Measurements from ENCODE around the gene TXNDC12.

Gene TXNDC12

DNA sequence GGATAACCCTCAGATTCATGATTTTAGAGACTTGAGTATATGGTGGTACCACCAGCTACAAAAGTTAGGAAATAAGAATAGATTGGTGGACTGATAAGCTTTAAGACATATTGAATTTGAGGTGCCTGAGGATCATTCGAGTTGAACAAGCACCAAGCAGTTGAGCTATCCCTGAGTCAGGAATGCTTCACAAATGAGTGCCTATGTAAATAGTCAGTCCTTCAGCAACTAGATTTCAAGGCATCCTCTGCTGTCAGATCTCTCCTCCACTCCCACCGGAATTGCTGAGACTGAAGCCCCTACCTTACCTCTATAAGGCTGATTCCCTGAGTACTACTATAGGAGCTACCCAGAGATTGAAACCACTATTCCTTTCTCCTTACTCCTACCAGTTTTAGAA is 8.2 kb upstream of the TXNDC12 start:
- Histone ChIP-seq H3K36me3 (ENCODE audit: control insufficient read depth, insufficient read depth, low read length) (peaks cover 78% of the 10 kb centered on the region), H3K4me1 (ENCODE audit: control insufficient read depth, insufficient read depth, low read length, poor library complexity, severe bottlenecking) (peaks cover 5% of the 10 kb centered on the region), H3K27ac (ENCODE audit: low read depth, low read length, severe bottlenecking) (no peak overlapping the region), H3K4me3 (ENCODE audit: extremely low read depth, insufficient read depth, low read length, poor library complexity, severe bottlenecking) (no peak overlapping the region), H3K9me3 (ENCODE audit: control insufficient read depth, low read length) (no peaks in the 10 kb centered on the region)
- 86 to 100% methylated on average over 1 to 2 of the region's 2 CpGs for WGBS, 2 experiments (ENCODE audit: insufficient coverage in 2 of 2)

GRCh38 chr1:52060822-52061221 is 5.8 kb upstream of the TXNDC12 start:
- peaks cover 63% of the 10 kb centered on the region for H3K36me3 ChIP-seq (ENCODE audit: control insufficient read depth, insufficient read depth, low read length)
- no peak overlapping the region for H3K4me3 ChIP-seq (ENCODE audit: extremely low read depth, insufficient read depth, low read length, poor library complexity, severe bottlenecking)
- no peaks in the 10 kb centered on the region for H3K9me3 ChIP-seq (ENCODE audit: control insufficient read depth, low read length)
- 90 to 95% methylated on average over 2 to 3 of the region's 4 CpGs for WGBS, 2 experiments (ENCODE audit: insufficient coverage in 2 of 2)
- H3K4me1 ChIP-seq (ENCODE audit: control insufficient read depth, insufficient read depth, low read length, poor library complexity, severe bottlenecking), result peaks cover 5% of the 10 kb centered on the region
- no peak overlapping the region for H3K27ac ChIP-seq (ENCODE audit: low read depth, low read length, severe bottlenecking)

- H3K36me3 ChIP-seq (ENCODE audit: control insufficient read depth, insufficient read depth, low read length), result peaks cover 54% of the 10 kb centered on the region
- H3K9me3 ChIP-seq (ENCODE audit: control insufficient read depth, low read length), result no peaks in the 10 kb centered on the region
- H3K4me1 ChIP-seq (ENCODE audit: control insufficient read depth, insufficient read depth, low read length, poor library complexity, severe bottlenecking), result peaks cover 5% of the 10 kb centered on the region
- H3K27ac ChIP-seq (ENCODE audit: low read depth, low read length, severe bottlenecking), result no peak overlapping the region
- H3K4me3 ChIP-seq (ENCODE audit: extremely low read depth, insufficient read depth, low read length, poor library complexity, severe bottlenecking), result no peak overlapping the region
- WGBS, 2 experiments (ENCODE audit: insufficient coverage in 2 of 2), result no CpG with 5 or more reads among the region's 1 CpG
Measured at GRCh38 chr1:52059888-52060287, 4.9 kb upstream of the TXNDC12 start.

- no peak overlapping the region for H3K27ac ChIP-seq (ENCODE audit: low read depth, low read length, severe bottlenecking)
- no peak overlapping the region for H3K4me3 ChIP-seq (ENCODE audit: extremely low read depth, insufficient read depth, low read length, poor library complexity, severe bottlenecking)
- peaks cover 5% of the 10 kb centered on the region for H3K4me1 ChIP-seq (ENCODE audit: control insufficient read depth, insufficient read depth, low read length, poor library complexity, severe bottlenecking)
- no peaks in the 10 kb centered on the region for H3K9me3 ChIP-seq (ENCODE audit: control insufficient read depth, low read length)
- H3K36me3 ChIP-seq (ENCODE audit: control insufficient read depth, insufficient read depth, low read length), result peaks cover 48% of the 10 kb centered on the region
Measured at GRCh38 chr1:52059321-52059720, 4.3 kb upstream of the TXNDC12 start.

DNA sequence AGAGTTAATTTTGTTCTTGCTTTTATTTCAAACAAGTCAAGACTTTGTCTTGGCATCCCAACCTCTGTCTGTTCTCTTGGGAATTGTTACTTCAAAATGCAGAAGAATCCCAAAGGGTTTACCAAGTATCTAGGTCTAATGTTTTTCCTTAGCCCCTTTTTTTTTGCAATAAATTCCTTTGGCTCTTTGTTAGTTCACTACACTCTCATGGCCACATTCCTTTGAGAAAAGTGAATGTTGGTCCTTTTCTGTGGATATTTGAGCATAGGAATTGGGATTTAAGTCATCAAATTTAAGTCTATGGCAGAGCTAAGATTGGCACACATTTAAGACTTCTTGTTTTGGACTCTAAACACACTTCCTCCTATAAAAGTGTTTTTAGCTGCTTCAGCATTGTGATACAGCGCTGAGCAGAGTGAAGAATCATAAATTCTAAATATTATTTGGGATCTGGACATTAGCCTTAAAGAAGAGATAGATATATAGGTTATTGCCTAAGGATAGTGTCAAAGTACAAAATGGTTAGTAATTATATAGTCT is 3.0 kb upstream of the TXNDC12 start:
- Histone ChIP-seq H3K36me3 (ENCODE audit: control insufficient read depth, insufficient read depth, low read length) (peaks cover 43% of the 10 kb centered on the region), H3K4me3 (ENCODE audit: extremely low read depth, insufficient read depth, low read length, poor library complexity, severe bottlenecking) (peak overlapping the region; percentile 93), H3K27ac (ENCODE audit: low read depth, low read length, severe bottlenecking) (no peak overlapping the region), H3K9me3 (ENCODE audit: control insufficient read depth, low read length) (no peaks in the 10 kb centered on the region), H3K4me1 (ENCODE audit: control insufficient read depth, insufficient read depth, low read length, poor library complexity, severe bottlenecking) (peaks cover 7% of the 10 kb centered on the region)
- no CpG with 5 or more reads among the region's 1 CpG for WGBS, 2 experiments (ENCODE audit: insufficient coverage in 2 of 2)

DNA sequence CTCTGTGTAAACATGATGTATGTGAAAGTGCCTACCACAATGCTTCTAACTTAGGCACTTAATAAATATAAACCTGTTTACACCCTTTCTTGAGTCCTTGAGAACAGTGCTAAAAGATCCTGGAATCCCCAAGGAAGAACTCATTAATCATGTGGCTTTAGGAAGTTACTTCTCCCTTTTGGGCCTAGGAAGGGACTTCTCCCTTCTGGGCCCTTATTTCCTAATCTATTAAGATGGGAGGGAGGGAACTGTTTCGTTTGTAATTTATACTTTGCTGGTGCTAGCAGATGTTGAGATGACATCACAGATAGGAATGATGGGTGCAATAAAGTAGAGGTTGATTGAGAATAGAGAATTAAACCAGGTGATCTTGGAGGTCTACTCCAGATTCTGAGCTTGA is 2.3 kb upstream of the TXNDC12 start:
- H3K4me1 ChIP-seq (ENCODE audit: control insufficient read depth, insufficient read depth, low read length, poor library complexity, severe bottlenecking), result peaks cover 7% of the 10 kb centered on the region
- 17% methylated on average over 1 of the region's 1 CpG; no CpG with 5 or more reads in 1 of the 2 experiments for WGBS, 2 experiments (ENCODE audit: insufficient coverage in 2 of 2)
- no peaks in the 10 kb centered on the region for H3K9me3 ChIP-seq (ENCODE audit: control insufficient read depth, low read length)
- H3K36me3 ChIP-seq (ENCODE audit: control insufficient read depth, insufficient read depth, low read length), result peaks cover 43% of the 10 kb centered on the region
- no peak overlapping the region for H3K27ac ChIP-seq (ENCODE audit: low read depth, low read length, severe bottlenecking)
- peak overlapping the region; percentile 93 for H3K4me3 ChIP-seq (ENCODE audit: extremely low read depth, insufficient read depth, low read length, poor library complexity, severe bottlenecking)

DNA sequence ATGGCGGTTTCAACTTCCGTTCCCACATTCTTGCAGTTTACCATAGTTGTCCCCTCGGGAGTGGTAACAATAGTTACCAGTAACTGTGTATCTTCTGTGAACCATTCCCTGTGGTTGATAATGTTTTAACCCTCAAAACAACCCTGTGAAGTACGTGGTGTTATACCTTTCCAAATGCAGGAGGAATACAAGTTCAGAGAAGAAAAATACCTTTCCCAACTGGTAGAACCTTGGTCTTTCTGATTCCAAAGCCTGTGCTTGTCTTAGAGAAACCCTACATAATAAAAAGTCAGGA is 1.9 kb upstream of the TXNDC12 start:
- H3K4me1 ChIP-seq (ENCODE audit: control insufficient read depth, insufficient read depth, low read length, poor library complexity, severe bottlenecking), result peaks cover 7% of the 10 kb centered on the region
- 0% methylated on average over 2 of the region's 4 CpGs; no CpG with 5 or more reads in 1 of the 2 experiments for WGBS, 2 experiments (ENCODE audit: insufficient coverage in 2 of 2)
- no peaks in the 10 kb centered on the region for H3K9me3 ChIP-seq (ENCODE audit: control insufficient read depth, low read length)
- H3K27ac ChIP-seq (ENCODE audit: low read depth, low read length, severe bottlenecking), result no peak overlapping the region
- peaks cover 45% of the 10 kb centered on the region for H3K36me3 ChIP-seq (ENCODE audit: control insufficient read depth, insufficient read depth, low read length)
- peak overlapping the region; percentile 93 for H3K4me3 ChIP-seq (ENCODE audit: extremely low read depth, insufficient read depth, low read length, poor library complexity, severe bottlenecking)

GRCh38 chr1:52056163-52056936 is 1.4 kb upstream of the TXNDC12 start, which contains the start of gene BTF3L4:
Gene BTF3L4 (plus strand): TSS chr1:52056295. CDS start chr1:52059848, 3,553 bp downstream.
- H3K9me3 ChIP-seq (ENCODE audit: control insufficient read depth, low read length), result no peaks in the 10 kb centered on the region
- H3K4me1 ChIP-seq (ENCODE audit: control insufficient read depth, insufficient read depth, low read length, poor library complexity, severe bottlenecking), result peaks cover 7% of the 10 kb centered on the region

GRCh38 chr1:52055866-52056162 is 823 bp upstream of the TXNDC12 start:
- Histone ChIP-seq H3K36me3 (ENCODE audit: control insufficient read depth, insufficient read depth, low read length) (peaks cover 42% of the 10 kb centered on the region), H3K4me3 (ENCODE audit: extremely low read depth, insufficient read depth, low read length, poor library complexity, severe bottlenecking) (peak overlapping the region; percentile 93), H3K27ac (ENCODE audit: low read depth, low read length, severe bottlenecking) (peak overlapping the region; percentile 96), H3K9me3 (ENCODE audit: control insufficient read depth, low read length) (no peaks in the 10 kb centered on the region), H3K4me1 (ENCODE audit: control insufficient read depth, insufficient read depth, low read length, poor library complexity, severe bottlenecking) (peaks cover 7% of the 10 kb centered on the region)
- 0% methylated on average over 10 to 11 of the region's 12 CpGs for WGBS, 2 experiments (ENCODE audit: insufficient coverage in 2 of 2)

More at GRCh38 chr1:52056163-52056936, 1.4 kb upstream of the TXNDC12 start, which contains the start of gene BTF3L4:
- Histone ChIP-seq H3K4me3 (ENCODE audit: extremely low read depth, insufficient read depth, low read length, poor library complexity, severe bottlenecking) (peak within 1 kb of the TSS; percentile 93), H3K27ac (ENCODE audit: low read depth, low read length, severe bottlenecking) (peak within 1 kb of the TSS; percentile 96), H3K36me3 (ENCODE audit: control insufficient read depth, insufficient read depth, low read length) (peaks cover 47% of the 10 kb centered on the region)
- 0 to 1% methylated on average over 32 to 38 of the region's 54 CpGs for WGBS, 2 experiments (ENCODE audit: insufficient coverage in 2 of 2)

DNA sequence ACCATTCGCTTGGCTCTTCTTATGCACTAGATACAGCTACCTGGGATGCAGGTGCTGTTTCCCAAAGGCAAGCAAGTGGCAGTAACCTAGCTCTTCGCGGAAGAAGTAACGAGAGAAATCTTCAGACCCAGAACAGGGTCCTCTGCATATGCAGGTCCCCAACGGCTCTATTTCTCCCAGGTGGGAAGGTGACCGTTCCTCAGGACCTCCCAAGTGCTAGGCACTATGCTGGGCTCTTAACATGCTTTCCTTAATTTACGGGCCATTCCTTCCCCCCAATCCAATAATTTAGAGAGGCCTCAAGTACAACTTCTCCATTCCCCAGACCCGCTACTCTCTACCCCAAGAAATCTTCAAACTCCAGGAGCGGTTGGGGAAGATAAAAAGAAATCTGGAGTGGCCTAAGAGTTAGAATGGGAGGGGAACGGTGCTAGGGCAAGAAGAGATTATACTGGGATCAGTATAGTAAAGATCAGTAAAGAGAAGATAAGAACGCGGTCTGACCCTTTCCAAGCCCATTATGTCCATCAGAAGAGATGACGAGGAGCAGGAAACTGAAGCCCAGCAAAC is 410 bp downstream of the TXNDC12 start:
- WGBS, 2 experiments (ENCODE audit: insufficient coverage in 2 of 2), result 0% methylated on average over 9 to 11 of the region's 13 CpGs
- H3K9me3 ChIP-seq (ENCODE audit: control insufficient read depth, low read length), result no peaks in the 10 kb centered on the region
- H3K4me1 ChIP-seq (ENCODE audit: control insufficient read depth, insufficient read depth, low read length, poor library complexity, severe bottlenecking), result peaks cover 7% of the 10 kb centered on the region
- H3K4me3 ChIP-seq (ENCODE audit: extremely low read depth, insufficient read depth, low read length, poor library complexity, severe bottlenecking), result peak overlapping the region; percentile 93
- H3K36me3 ChIP-seq (ENCODE audit: control insufficient read depth, insufficient read depth, low read length), result peaks cover 37% of the 10 kb centered on the region
- H3K27ac ChIP-seq (ENCODE audit: low read depth, low read length, severe bottlenecking), result peak overlapping the region; percentile 96

DNA sequence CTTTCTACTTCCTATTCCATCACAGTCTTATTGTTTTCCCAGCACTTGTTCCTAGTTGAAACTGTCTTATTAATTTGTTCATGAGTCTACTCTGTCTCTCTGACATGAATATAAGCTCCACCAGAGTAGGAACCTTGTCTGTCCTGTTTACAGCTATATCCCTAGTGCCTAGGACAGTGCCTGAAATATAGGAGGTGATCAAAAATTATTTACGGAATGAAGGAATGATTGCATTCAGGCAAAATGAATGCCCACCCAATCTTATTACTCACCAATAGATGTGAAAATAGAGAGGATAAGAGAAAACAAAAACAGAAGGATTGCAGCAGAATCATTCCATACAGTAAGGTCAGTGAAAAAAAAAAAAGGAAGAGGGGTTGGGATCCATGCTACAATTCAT is 1.1 kb downstream of the TXNDC12 start:
- H3K9me3 ChIP-seq (ENCODE audit: control insufficient read depth, low read length), result no peaks in the 10 kb centered on the region
- peak overlapping the region; percentile 93 for H3K4me3 ChIP-seq (ENCODE audit: extremely low read depth, insufficient read depth, low read length, poor library complexity, severe bottlenecking)
- H3K36me3 ChIP-seq (ENCODE audit: control insufficient read depth, insufficient read depth, low read length), result peaks cover 37% of the 10 kb centered on the region
- no peak overlapping the region for H3K27ac ChIP-seq (ENCODE audit: low read depth, low read length, severe bottlenecking)
- WGBS, 2 experiments (ENCODE audit: insufficient coverage in 2 of 2), result no CpG with 5 or more reads among the region's 1 CpG
- H3K4me1 ChIP-seq (ENCODE audit: control insufficient read depth, insufficient read depth, low read length, poor library complexity, severe bottlenecking), result peaks cover 3% of the 10 kb centered on the region
